Measurements from ENCODE around the gene NARS2.

DNA sequence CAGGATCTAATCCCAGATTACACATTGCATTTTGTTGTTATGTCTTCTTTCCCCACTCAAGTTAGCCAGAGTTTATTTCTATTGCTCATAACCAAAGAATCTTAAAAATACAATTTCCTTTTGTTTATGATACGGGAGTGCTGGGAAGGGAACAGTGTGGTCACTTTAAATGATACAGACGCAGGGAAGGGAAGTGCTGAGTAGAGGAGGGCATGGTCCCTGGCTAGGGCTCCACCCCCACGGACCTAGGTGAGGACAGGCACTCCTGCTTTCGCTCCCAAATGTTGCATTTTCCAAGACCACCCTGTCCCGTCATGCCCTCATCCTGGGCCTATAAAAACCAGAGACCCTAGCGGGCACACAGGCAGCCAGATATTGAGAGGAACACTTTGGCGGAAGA is 30.6 kb upstream of the NARS2 start:
- TF ChIP-seq, protein P1, sequence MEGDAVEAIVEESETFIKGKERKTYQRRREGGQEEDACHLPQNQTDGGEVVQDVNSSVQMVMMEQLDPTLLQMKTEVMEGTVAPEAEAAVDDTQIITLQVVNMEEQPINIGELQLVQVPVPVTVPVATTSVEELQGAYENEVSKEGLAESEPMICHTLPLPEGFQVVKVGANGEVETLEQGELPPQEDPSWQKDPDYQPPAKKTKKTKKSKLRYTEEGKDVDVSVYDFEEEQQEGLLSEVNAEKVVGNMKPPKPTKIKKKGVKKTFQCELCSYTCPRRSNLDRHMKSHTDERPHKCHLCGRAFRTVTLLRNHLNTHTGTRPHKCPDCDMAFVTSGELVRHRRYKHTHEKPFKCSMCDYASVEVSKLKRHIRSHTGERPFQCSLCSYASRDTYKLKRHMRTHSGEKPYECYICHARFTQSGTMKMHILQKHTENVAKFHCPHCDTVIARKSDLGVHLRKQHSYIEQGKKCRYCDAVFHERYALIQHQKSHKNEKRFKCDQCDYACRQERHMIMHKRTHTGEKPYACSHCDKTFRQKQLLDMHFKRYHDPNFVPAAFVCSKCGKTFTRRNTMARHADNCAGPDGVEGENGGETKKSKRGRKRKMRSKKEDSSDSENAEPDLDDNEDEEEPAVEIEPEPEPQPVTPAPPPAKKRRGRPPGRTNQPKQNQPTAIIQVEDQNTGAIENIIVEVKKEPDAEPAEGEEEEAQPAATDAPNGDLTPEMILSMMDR (IDR thresholded peaks at IDR 0.05; ENCODE audit: insufficient read depth, low read length, poor library complexity, severe bottlenecking) = no peak
- no peak for TF ChIP-seq EZH2phosphoT487 (conservative IDR thresholded peaks at IDR 0.05; ENCODE audit: low read length)

All from SU-DHL-6 (cell line).